OCI-LY7 (cell line): Measurements from ENCODE around the gene FBXL3.

Experiments used
- EZH2phosphoT487 ChIP-seq: fragments of 200-600 bp; sonication (generic); IDR thresholded peaks from 2 replicates; pipeline ENCODE4 v1.6.1; 2018; ENCODE audit warnings: low read depth, borderline replicate concordance, mild to moderate bottlenecking, mixed run types, antibody characterized with exemption, low read length, moderate library complexity, mixed read lengths
- TF ChIP-seq, protein P1 (sequence below): fragments of 200-600 bp; sonication (generic); conservative IDR thresholded peaks from 2 replicates; pipeline ENCODE4 v1.5.1; 2014; ENCODE audit warnings: mild to moderate bottlenecking, antibody characterized with exemption, low read length, moderate library complexity, mixed read lengths

DNA sequence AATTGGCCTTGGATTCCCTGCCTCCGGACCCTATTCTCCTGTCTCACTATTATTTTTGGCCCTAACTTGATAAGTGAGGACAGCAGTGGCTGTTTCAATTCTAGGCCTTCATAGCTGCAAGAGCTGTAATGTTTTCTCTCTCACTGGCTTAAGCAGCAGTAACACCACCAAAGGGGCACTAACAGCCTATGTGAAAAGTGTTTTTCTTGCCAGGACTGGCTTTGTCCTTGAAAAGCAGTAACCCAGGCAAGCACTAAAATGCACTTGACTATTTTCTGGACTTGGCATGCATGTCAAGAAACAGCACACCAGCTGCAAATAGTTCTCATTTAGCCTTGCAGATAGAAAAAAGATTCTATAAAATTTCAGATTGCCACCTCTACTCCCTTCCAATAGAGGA is 9.3 kb upstream of the FBXL3 start:
- TF ChIP-seq EZH2phosphoT487: no peak
- TF ChIP-seq, protein P1, sequence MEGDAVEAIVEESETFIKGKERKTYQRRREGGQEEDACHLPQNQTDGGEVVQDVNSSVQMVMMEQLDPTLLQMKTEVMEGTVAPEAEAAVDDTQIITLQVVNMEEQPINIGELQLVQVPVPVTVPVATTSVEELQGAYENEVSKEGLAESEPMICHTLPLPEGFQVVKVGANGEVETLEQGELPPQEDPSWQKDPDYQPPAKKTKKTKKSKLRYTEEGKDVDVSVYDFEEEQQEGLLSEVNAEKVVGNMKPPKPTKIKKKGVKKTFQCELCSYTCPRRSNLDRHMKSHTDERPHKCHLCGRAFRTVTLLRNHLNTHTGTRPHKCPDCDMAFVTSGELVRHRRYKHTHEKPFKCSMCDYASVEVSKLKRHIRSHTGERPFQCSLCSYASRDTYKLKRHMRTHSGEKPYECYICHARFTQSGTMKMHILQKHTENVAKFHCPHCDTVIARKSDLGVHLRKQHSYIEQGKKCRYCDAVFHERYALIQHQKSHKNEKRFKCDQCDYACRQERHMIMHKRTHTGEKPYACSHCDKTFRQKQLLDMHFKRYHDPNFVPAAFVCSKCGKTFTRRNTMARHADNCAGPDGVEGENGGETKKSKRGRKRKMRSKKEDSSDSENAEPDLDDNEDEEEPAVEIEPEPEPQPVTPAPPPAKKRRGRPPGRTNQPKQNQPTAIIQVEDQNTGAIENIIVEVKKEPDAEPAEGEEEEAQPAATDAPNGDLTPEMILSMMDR: no peak
